Measurements from ENCODE around the gene GABPB1. TPM values are rescaled to one million over a fixed set of nuclear protein-coding genes. Genes with fewer than 3 reads are reported as not detected.

The GABPB1 gene
- total RNA-seq, 4 donors from 2014 or later: 9.2 to 21.6 (median 16.3) TPM

- H3K27me3 ChIP-seq: no peaks in the 10 kb centered on the region
- H3K9me3 ChIP-seq: no peaks in the 10 kb centered on the region
- peaks cover 0 to under 1% (median 0%) of the 10 kb centered on the region in 3 donors for H3K4me1 ChIP-seq
- no peak for DNase-seq
- no peak overlapping the region for H3K27ac ChIP-seq
- H3K36me3 ChIP-seq: peaks cover 0 to 7% (median 0%) of the 10 kb centered on the region in 3 donors
- TF ChIP-seq POLR2A (IDR thresholded peaks at IDR 0.05) (no peak), CTCF (IDR thresholded peaks at IDR 0.05) (no peak)
- intact Hi-C loops (cut with DNase I): no loop called here
- no peak overlapping the region for H3K4me3 ChIP-seq
- WGBS, 2 donors: 43 to 47% methylated on average over 2 of the region's 2 CpGs
These were observed 79.9 kb downstream of the GABPB1 start for GRCh38 chr15:50275091-50275490.

DNA sequence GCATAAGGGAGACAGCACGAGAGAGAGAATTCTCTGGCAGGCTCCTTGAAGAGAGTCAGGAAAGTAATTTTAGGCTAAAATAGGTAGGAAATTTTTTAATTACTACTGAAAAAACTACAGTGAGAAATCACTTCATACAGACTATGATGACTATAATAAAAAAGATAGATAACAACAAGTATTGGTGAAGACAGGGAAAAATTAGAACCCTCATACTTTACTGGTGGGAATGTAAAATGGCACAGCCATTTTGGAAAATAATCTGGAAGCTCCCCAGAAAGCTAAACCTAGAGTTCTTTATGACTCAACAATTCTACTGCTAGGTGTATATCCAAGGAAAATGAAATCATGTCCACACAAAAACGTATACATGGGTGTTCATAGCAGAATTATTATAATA, 87.4 kb downstream of the GABPB1 start:
- intact Hi-C loops (cut with DNase I): no loop called here
- Histone ChIP-seq H3K4me1 (no peaks in the 10 kb centered on the region), H3K9me3 (no peaks in the 10 kb centered on the region), H3K36me3 (no peaks in the 10 kb centered on the region), H3K27me3 (peaks cover 0 to 9% (median 0%) of the 10 kb centered on the region in 4 donors), H3K27ac (no peak overlapping the region), H3K4me3 (no peak overlapping the region)
- DNase-seq: no peak
- WGBS, 2 donors: 55 to 60% methylated on average over 2 of the region's 2 CpGs
- TF ChIP-seq CTCF (IDR thresholded peaks at IDR 0.05): no peak
- TF ChIP-seq POLR2A (IDR thresholded peaks at IDR 0.05): no peak

DNA sequence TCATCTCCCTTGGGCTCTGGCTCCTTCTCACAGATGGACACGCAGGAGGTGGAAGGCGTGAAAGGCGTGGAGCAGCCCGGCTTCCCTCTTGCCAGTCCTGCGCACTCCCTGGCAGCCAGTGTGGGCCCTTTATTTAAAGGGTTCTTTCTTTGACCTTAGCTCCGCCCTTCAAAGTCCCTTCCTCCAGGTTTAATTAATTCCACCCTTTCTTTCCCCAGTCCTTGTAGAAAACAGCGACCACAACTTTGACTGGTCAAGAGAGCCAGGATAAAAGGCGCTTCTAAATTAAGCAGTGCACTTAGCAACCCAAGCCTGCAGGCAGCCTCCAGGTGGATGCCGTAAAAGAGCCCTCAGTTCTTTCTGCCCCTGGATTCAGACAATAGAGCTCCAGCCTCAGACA, 89.4 kb downstream of the GABPB1 start, which contains the start of gene HDC:
TSS of gene HDC (minus strand) at position 107 of the 400 bp plus-strand sequence. CDS start at position 4, 103 bp downstream.
- H3K4me3 ChIP-seq: no peak within 1 kb of the TSS
- no peaks in the 10 kb centered on the region for H3K36me3 ChIP-seq
- H3K27me3 ChIP-seq: peaks cover 0 to 9% (median 0%) of the 10 kb centered on the region in 4 donors
- H3K27ac ChIP-seq: no peak within 1 kb of the TSS
- TF ChIP-seq CTCF (IDR thresholded peaks at IDR 0.05) (no peak), POLR2A (IDR thresholded peaks at IDR 0.05) (no peak)
- H3K9me3 ChIP-seq: no peaks in the 10 kb centered on the region
- DNase-seq: no peak
- no peaks in the 10 kb centered on the region for H3K4me1 ChIP-seq
- WGBS, 2 donors: 78 to 90% methylated on average over 6 to 8 of the region's 9 CpGs
- intact Hi-C loops (cut with DNase I): no loop called here

DNA sequence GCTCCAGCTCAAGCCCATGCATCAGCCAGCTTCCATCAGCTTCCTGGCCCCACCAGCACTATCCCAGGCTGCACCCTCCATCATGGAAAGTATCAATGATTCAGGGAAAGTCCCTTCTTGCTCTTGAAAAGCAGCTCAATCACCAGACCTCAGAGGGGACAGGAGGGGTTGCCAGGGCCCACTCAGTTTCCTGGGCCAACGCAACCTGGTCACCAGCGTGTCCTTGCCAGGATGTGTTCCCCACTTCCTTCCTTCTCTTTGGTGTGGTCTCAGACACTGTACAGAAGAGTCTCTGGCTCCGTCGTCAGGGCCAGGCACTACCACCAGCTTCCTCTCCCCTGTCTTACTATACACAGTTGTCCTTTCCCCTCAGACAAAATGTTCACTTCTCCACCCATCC, 92.5 kb downstream of the GABPB1 start:
- Histone ChIP-seq H3K27me3 (peaks cover 0 to 12% (median 0%) of the 10 kb centered on the region in 4 donors), H3K27ac (no peak overlapping the region), H3K9me3 (no peaks in the 10 kb centered on the region), H3K36me3 (no peaks in the 10 kb centered on the region), H3K4me3 (no peak overlapping the region), H3K4me1 (peaks cover 0 to 3% (median under 1%) of the 10 kb centered on the region in 3 donors)
- intact Hi-C loops (cut with DNase I): no loop called here
- WGBS, 2 donors: 60 to 63% methylated on average over 3 to 4 of the region's 4 CpGs
- TF ChIP-seq POLR2A (IDR thresholded peaks at IDR 0.05): no peak
- no peak for TF ChIP-seq CTCF (IDR thresholded peaks at IDR 0.05)
- no peak for DNase-seq

GRCh38 chr15:50261981-50262380, 93.0 kb downstream of the GABPB1 start:
- peaks cover 0 to 12% (median 0%) of the 10 kb centered on the region in 4 donors for H3K27me3 ChIP-seq
- no peaks in the 10 kb centered on the region for H3K36me3 ChIP-seq
- H3K4me3 ChIP-seq: no peak overlapping the region
- no peak for DNase-seq
- TF ChIP-seq POLR2A (IDR thresholded peaks at IDR 0.05) (no peak), CTCF (IDR thresholded peaks at IDR 0.05) (no peak)
- 77% methylated on average over 1 of the region's 3 CpGs; no CpG with 5 or more reads in 1 of the 2 donors for WGBS, 2 donors
- H3K9me3 ChIP-seq: no peaks in the 10 kb centered on the region
- peaks cover 0 to 8% (median 6%) of the 10 kb centered on the region in 3 donors for H3K4me1 ChIP-seq
- no peak overlapping the region for H3K27ac ChIP-seq
- intact Hi-C loops (cut with DNase I): no loop called here
